GM21576 (cell line): ENCODE measurements around the gene GOLGA6L10.
"Not testable (repeated sequence)": the region's sequence is repeated elsewhere in the genome, so short reads cannot be mapped to it uniquely, and the experiment has no call there.

Experiments
- ATAC-seq: cut with Tn5 transposase; IDR thresholded peaks from one replicate; pipeline ENCODE4 v1.9.1; 2021; ENCODE audit warnings: mild to moderate bottlenecking, moderate library complexity; ENCODE audit not compliant: unreplicated experiment

GOLGA6L10 gene

GRCh38 chr15:82349375-82349774, at the start of gene GOLGA6L10:
TSS of gene GOLGA6L10 (minus strand) at chr15:82349475. CDS start at chr15:82349375, 100 bp downstream.
- ATAC-seq = not testable (repeated sequence)

GRCh38 chr15:82398785-82399184, 49.5 kb upstream of the GOLGA6L10 start:
- ATAC-seq = no peak

GRCh38 chr15:82397817-82398216, 48.5 kb upstream of the GOLGA6L10 start:
- ATAC-seq = no peak

- ATAC-seq = not testable (repeated sequence)
Measured at GRCh38 chr15:82395788-82396187, 46.5 kb upstream of the GOLGA6L10 start.

- no peak for ATAC-seq
Measured at GRCh38 chr15:82393671-82394070, 44.4 kb upstream of the GOLGA6L10 start.

GRCh38 chr15:82392077-82392476, 42.8 kb upstream of the GOLGA6L10 start:
- ATAC-seq = not testable (repeated sequence)

- ATAC-seq = not testable (repeated sequence)
Measured at GRCh38 chr15:82390152-82390551, 40.9 kb upstream of the GOLGA6L10 start.

- ATAC-seq = not testable (repeated sequence)
Measured at GRCh38 chr15:82387209-82387608, 37.9 kb upstream of the GOLGA6L10 start.

- not testable (repeated sequence) for ATAC-seq
Measured at GRCh38 chr15:82381330-82381955, 32.2 kb upstream of the GOLGA6L10 start.

GRCh38 chr15:82379552-82379951, 30.3 kb upstream of the GOLGA6L10 start:
- ATAC-seq = not testable (repeated sequence)

GRCh38 chr15:82373661-82374060, 24.4 kb upstream of the GOLGA6L10 start:
- not testable (repeated sequence) for ATAC-seq

- no peak for ATAC-seq
Measured at GRCh38 chr15:82371656-82372055, 22.4 kb upstream of the GOLGA6L10 start.

- not testable (repeated sequence) for ATAC-seq
Measured at GRCh38 chr15:82367790-82368189, 18.5 kb upstream of the GOLGA6L10 start.

- peak; percentile 82 for ATAC-seq
Measured at GRCh38 chr15:82365692-82366323, 16.5 kb upstream of the GOLGA6L10 start.

- not testable (repeated sequence) for ATAC-seq
Measured at GRCh38 chr15:82364548-82364947, 15.3 kb upstream of the GOLGA6L10 start.

GRCh38 chr15:82362790-82363189, 13.5 kb upstream of the GOLGA6L10 start:
- not testable (repeated sequence) for ATAC-seq

GRCh38 chr15:82360618-82361017, 11.3 kb upstream of the GOLGA6L10 start:
- not testable (repeated sequence) for ATAC-seq

GRCh38 chr15:82355055-82355454, 5.8 kb upstream of the GOLGA6L10 start:
- not testable (repeated sequence) for ATAC-seq

- not testable (repeated sequence) for ATAC-seq
Measured at GRCh38 chr15:82354546-82354945, 5.3 kb upstream of the GOLGA6L10 start.

- ATAC-seq = not testable (repeated sequence)
Measured at GRCh38 chr15:82347645-82348044, 1.6 kb downstream of the GOLGA6L10 start.

GRCh38 chr15:82345176-82345575, 4.1 kb downstream of the GOLGA6L10 start:
- not testable (repeated sequence) for ATAC-seq

- ATAC-seq = not testable (repeated sequence)
Measured at GRCh38 chr15:82344421-82344820, 4.9 kb downstream of the GOLGA6L10 start.
